Testis (tissue), 3 donors: ENCODE data around the gene PLPPR1. TPM values are rescaled to one million over a fixed set of nuclear protein-coding genes. Genes with fewer than 3 reads are reported as not detected.
"Not testable (repeated sequence)": the region's sequence is repeated elsewhere in the genome, so short reads cannot be mapped to it uniquely, and the experiment has no call there.

ENCODE experiments used
- DNase-seq: peaks from one replicate; pipeline ENCODE4 v3.0.0-alpha.2; 2019
- H3K27ac ChIP-seq, 2 donors: fragments of 200-600 bp; sonication (generic); one replicate each; pipeline ENCODE4 v1.5.1; 2019
- H3K27me3 ChIP-seq: fragments of 200-600 bp; sonication (generic); one replicate; pipeline ENCODE4 v1.5.1; 2019
- H3K36me3 ChIP-seq: fragments of 200-600 bp; sonication (generic); one replicate; pipeline ENCODE4 v1.5.1; 2017; ENCODE audit warnings: low read depth; ENCODE audit errors: missing control alignments
- H3K4me1 ChIP-seq: fragments of 200-600 bp; sonication (generic); one replicate; pipeline ENCODE4 v1.5.1; 2019
- H3K4me3 ChIP-seq, 2 donors: fragments of 200-600 bp; sonication (generic); one replicate each; pipeline ENCODE4 v1.5.1; 2017 to 2019
- H3K9me3 ChIP-seq: fragments of 200-600 bp; sonication (generic); one replicate; pipeline ENCODE4 v1.5.1; 2017
- CTCF ChIP-seq, 3 experiments: fragments of 450-650 bp in 2 of 3; fragments of 200-600 bp in 1 of 3; sonication (generic) in 1 of 3; IDR thresholded peaks; one replicate each; pipeline ENCODE4 v1.5.1; 2016 to 2019; ENCODE audit warnings: antibody characterized with exemption in 3 of 3, mild to moderate bottlenecking in 2 of 3, moderate library complexity in 1 of 3
- POLR2A ChIP-seq: fragments of 450-650 bp; IDR thresholded peaks from one replicate; pipeline ENCODE4 v1.6.1; 2017; ENCODE audit warnings: antibody characterized with exemption, mild to moderate bottlenecking, moderate library complexity
- WGBS, 2 donors: methylation state at CpG; one replicate each; pipeline ENCODE4 v1.1.5; 2018; 5-methylcytosine and 5-hydroxymethylcytosine counted together
- intact Hi-C: fragments of 100-400 bp; cut with DNase I; formaldehyde crosslinking; loops from one replicate; pipeline ENCODE4 v1.15.1; 2023; ENCODE audit warnings: low total_unique reads
- polyA plus RNA-seq: library from polyadenylated mRNA; stranded (reverse); fragments of 350-450 nt; fragmentation: Illumina TruSeq; extraction: RNeasy Lipid Tissue Mini Kit (QIAGEN cat#74804); gene quantifications from one replicate; pipeline ENCODE4 v1.2.3, GENCODE V29; 2014; ENCODE audit warnings: low read depth, low replicate concordance; ENCODE audit not compliant: insufficient read depth
- total RNA-seq, 2 donors: library from RNA; depleted of rRNA; stranded (reverse); fragments of >200 nt; gene quantifications; one replicate each; pipeline ENCODE4 v1.2.3, GENCODE V29; 2016

PLPPR1 gene
- total and polyA plus RNA-seq, 3 donors from 2014 or later = 1.2 to 2.9 (median 2.5) TPM

GRCh38 chr9:101037430-101037829 is 8.9 kb downstream of the PLPPR1 start:
- DNase-seq = no peak
- TF ChIP-seq CTCF (IDR thresholded peaks at IDR 0.05) (no peak), POLR2A (no peak)
- Histone ChIP-seq H3K27ac (no peak overlapping the region), H3K4me1 (no peaks in the 10 kb centered on the region), H3K36me3 (no peaks in the 10 kb centered on the region), H3K9me3 (no peaks in the 10 kb centered on the region), H3K4me3 (no peak overlapping the region), H3K27me3 (no peaks in the 10 kb centered on the region)
- intact Hi-C loops = no loop called here
- WGBS, 2 donors = 69 to 74% methylated on average over 3 of the region's 3 CpGs

- no peak overlapping the region for H3K4me3 ChIP-seq
- intact Hi-C loops = no loop called here
- H3K4me1 ChIP-seq = no peaks in the 10 kb centered on the region
- no peaks in the 10 kb centered on the region for H3K9me3 ChIP-seq
- WGBS, 2 donors = 73 to 77% methylated on average over 4 of the region's 4 CpGs
- no peak overlapping the region for H3K27ac ChIP-seq
- H3K36me3 ChIP-seq = no peaks in the 10 kb centered on the region
- no peak for TF ChIP-seq POLR2A
- TF ChIP-seq CTCF (IDR thresholded peaks at IDR 0.05) = no peak
- DNase-seq = no peak
- H3K27me3 ChIP-seq = no peaks in the 10 kb centered on the region
Measured at GRCh38 chr9:101038488-101038887, 10.0 kb downstream of the PLPPR1 start.

- H3K4me1 ChIP-seq, H3K27ac ChIP-seq, H3K27me3 ChIP-seq, intact Hi-C loops, H3K4me3 ChIP-seq, H3K36me3 ChIP-seq, DNase-seq, H3K9me3 ChIP-seq: not testable (repeated sequence)
- WGBS, 2 donors = 75 to 77% methylated on average over 7 of the region's 7 CpGs
Measured at GRCh38 chr9:101039581-101039980, 11.1 kb downstream of the PLPPR1 start.

GRCh38 chr9:101047848-101048397 is 19.4 kb downstream of the PLPPR1 start:
- intact Hi-C loops = no loop called here
- H3K4me1 ChIP-seq = no peaks in the 10 kb centered on the region
- no peaks in the 10 kb centered on the region for H3K36me3 ChIP-seq
- H3K9me3 ChIP-seq = no peaks in the 10 kb centered on the region
- no peaks in the 10 kb centered on the region for H3K27me3 ChIP-seq
- H3K4me3 ChIP-seq = no peak overlapping the region
- 86 to 88% methylated on average over 4 of the region's 4 CpGs for WGBS, 2 donors
- DNase-seq = no peak
- no peak overlapping the region for H3K27ac ChIP-seq
- TF ChIP-seq POLR2A (no peak), CTCF (IDR thresholded peaks at IDR 0.05) (no peak)

- no peak for TF ChIP-seq CTCF (IDR thresholded peaks at IDR 0.05)
- no peak for TF ChIP-seq POLR2A
- 84 to 89% methylated on average over 3 of the region's 3 CpGs for WGBS, 2 donors
- intact Hi-C loops = no loop called here
- Histone ChIP-seq H3K36me3 (no peaks in the 10 kb centered on the region), H3K9me3 (no peaks in the 10 kb centered on the region), H3K27ac (no peak overlapping the region), H3K4me1 (no peaks in the 10 kb centered on the region), H3K4me3 (no peak overlapping the region), H3K27me3 (no peaks in the 10 kb centered on the region)
- DNase-seq = no peak
Measured at GRCh38 chr9:101050650-101051049, 22.1 kb downstream of the PLPPR1 start.
